MCF 10A (cell line): ENCODE data around the gene PLEKHA7. TPM values are rescaled to one million over a fixed set of nuclear protein-coding genes. Genes with fewer than 3 reads are reported as not detected.

Experiments
- BruUV-seq: library from RNA; stranded (reverse); fragments of 400-500 nt; replicated peaks from 2 replicates; lab custom pipeline; 2021; lab: Mats Ljungman, UMichigan
- CTCF ChIA-PET: fragments of 300-600 bp; sonication (Branson Sonifier 250); formaldehyde crosslinking; extraction: SDS; loops from one replicate; lab custom pipeline; 2021; ENCODE audit warnings: antibody characterized with exemption, inconsistent platforms; lab: Yijun Ruan, JAX
- POLR2A ChIA-PET: fragments of 300-600, 350-650 bp; sonication (Branson Sonifier 250); formaldehyde crosslinking; extraction: SDS; loops from one replicate; lab custom pipeline; 2020; ENCODE audit warnings: antibody characterized with exemption, inconsistent platforms; lab: Yijun Ruan, JAX
- DNase-seq: peaks from one replicate; pipeline ENCODE4 v3.0.0-alpha.2; 2018; ENCODE audit not compliant: unreplicated experiment
- H3K27ac Mint-ChIP-seq: one replicate; pipeline ENCODE4 v1.8.0; 2022; ENCODE audit warnings: mild to moderate bottlenecking, low read depth, mixed read lengths; ENCODE audit not compliant: unreplicated experiment
- H3K27me3 Mint-ChIP-seq: one replicate; pipeline ENCODE4 v1.8.0; 2022; ENCODE audit warnings: mixed read lengths; ENCODE audit not compliant: insufficient read depth, unreplicated experiment
- H3K36me3 Mint-ChIP-seq: one replicate; pipeline ENCODE4 v1.8.0; 2022; ENCODE audit warnings: mild to moderate bottlenecking, moderate library complexity, mixed read lengths; ENCODE audit not compliant: insufficient read depth, unreplicated experiment
- H3K4me1 Mint-ChIP-seq: one replicate; pipeline ENCODE4 v1.8.0; 2022; ENCODE audit warnings: mixed read lengths; ENCODE audit not compliant: insufficient read depth, unreplicated experiment
- H3K4me3 Mint-ChIP-seq: one replicate; pipeline ENCODE4 v1.8.0; 2022; ENCODE audit warnings: mild to moderate bottlenecking, moderate library complexity, mixed read lengths; ENCODE audit not compliant: unreplicated experiment
- H3K9me3 Mint-ChIP-seq: one replicate; pipeline ENCODE4 v1.8.0; 2022; ENCODE audit warnings: mixed read lengths; ENCODE audit not compliant: unreplicated experiment
- CTCF ChIP-seq: fragments of 200-600 bp; IDR thresholded peaks from one replicate; pipeline ENCODE4 v1.8.0; 2022; ENCODE audit warnings: antibody characterized with exemption, mild to moderate bottlenecking; ENCODE audit not compliant: unreplicated experiment
- intact Hi-C: fragments of 100-400 bp; cut with micrococcal nuclease; formaldehyde crosslinking; loops from 2 replicates; pipeline ENCODE4 v1.14.1; 2022
- total RNA-seq: library from RNA; stranded (reverse); gene quantifications from 2 replicates; pipeline ENCODE4 v1.2.3, GENCODE V29; 2022

Gene PLEKHA7
- total RNA-seq, 1 experiment from 2014 or later, result 2.8 TPM

DNA sequence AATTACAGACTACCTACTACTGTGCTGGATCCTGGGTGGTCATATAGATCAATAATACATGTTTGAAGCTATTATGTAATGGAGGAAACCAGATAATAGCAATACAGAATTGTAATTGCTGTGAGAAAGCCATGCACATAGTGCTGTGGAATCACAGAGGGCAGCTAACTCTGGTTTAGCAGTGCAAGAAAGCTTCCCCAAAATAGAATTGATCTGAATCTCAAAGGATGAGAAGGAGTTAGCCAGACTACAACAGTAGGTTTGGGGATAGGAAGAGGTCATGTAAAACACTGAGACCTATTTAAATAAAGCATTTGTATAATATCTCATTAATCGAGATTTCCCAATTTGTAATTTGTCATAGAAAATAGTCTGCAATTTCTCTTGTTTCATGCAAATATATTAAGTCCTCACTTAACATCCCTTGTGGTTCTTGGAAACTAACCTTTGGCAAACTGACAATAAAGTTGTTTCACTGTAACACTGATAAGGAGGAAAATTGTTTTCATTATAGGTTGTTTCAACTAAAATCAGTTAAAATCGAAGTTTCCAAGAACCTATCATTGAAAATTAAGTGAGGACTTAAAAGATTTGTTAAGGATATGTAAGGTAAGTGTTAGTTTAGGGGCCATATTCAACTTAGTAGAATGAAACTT lies 268.1 kb downstream of the PLEKHA7 start:
- H3K36me3 Mint-ChIP-seq, result peaks cover 92% of the 10 kb centered on the region
- no peaks in the 10 kb centered on the region for H3K27me3 Mint-ChIP-seq
- no TSS peak for BruUV-seq
- H3K4me3 Mint-ChIP-seq, result no peak overlapping the region
- POLR2A ChIA-PET, result interaction anchor here (0.8 to 1.6 kb wide), 2 partner anchors 8 to 16 kb away, joined by 4 to 6 read pairs; partner anchors contain the start of gene C11orf58
- no peak for TF ChIP-seq CTCF
- H3K27ac Mint-ChIP-seq, result no peak overlapping the region
- H3K4me1 Mint-ChIP-seq, result peaks cover 22% of the 10 kb centered on the region
- CTCF ChIA-PET, result interaction anchor here (0.6 kb wide), 1 partner anchor 1529 kb away, joined by 3 read pairs; no protein-coding TSS in a partner anchor
- H3K9me3 Mint-ChIP-seq, result no peaks in the 10 kb centered on the region
- DNase-seq, result no peak
- intact Hi-C loops, result no loop called here

DNA sequence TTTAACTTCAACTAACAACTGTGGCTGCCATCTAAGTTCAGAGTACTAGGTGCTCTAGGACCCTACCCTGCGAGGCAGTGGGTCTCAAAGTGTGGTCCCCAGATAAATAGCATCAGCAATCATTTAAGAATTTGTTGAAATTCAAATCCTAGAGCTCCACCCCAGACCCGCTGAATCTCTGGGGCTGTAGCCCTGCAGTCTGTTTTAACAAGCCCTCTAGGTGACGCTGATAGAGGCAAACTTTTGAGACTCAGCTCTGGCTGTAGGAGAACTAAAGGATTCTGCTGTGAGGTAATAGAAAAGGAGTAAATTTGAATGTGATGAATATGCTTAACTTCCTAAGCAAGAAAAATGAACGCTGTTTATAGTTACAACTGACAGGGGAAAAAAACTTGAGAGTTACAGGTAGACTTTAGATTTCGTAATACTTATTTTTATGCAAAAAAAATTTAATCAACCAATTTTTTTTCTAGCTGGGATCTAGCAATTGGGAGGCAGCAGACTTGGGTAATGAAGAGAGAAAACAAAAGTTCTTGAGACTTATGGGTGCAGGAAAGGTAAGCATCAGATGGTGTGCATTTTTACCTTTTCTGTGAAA lies 270.0 kb downstream of the PLEKHA7 start:
- Mint-ChIP-seq H3K27me3 (no peaks in the 10 kb centered on the region), H3K4me3 (no peak overlapping the region), H3K36me3 (peaks cover 74% of the 10 kb centered on the region), H3K27ac (no peak overlapping the region), H3K4me1 (peaks cover 24% of the 10 kb centered on the region), H3K9me3 (no peaks in the 10 kb centered on the region)
- POLR2A ChIA-PET, result interaction anchor here (0.8 to 0.9 kb wide), 2 partner anchors 16 to 466 kb away, joined by 3 read pairs; no protein-coding TSS in a partner anchor
- TF ChIP-seq CTCF, result no peak
- BruUV-seq, result no TSS peak
- intact Hi-C loops, result no loop called here
- CTCF ChIA-PET, result interaction anchor here (0.6 to 1.2 kb wide), 2 partner anchors 42 to 1100 kb away, joined by 3 read pairs; no protein-coding TSS in a partner anchor
- no peak for DNase-seq

GRCh38 chr11:16743478-16743877 lies 270.7 kb downstream of the PLEKHA7 start:
- CTCF ChIA-PET, result interaction anchor here (0.6 to 1.2 kb wide), 2 partner anchors 43 to 1099 kb away, joined by 3 read pairs; no protein-coding TSS in a partner anchor
- Mint-ChIP-seq H3K4me1 (peaks cover 24% of the 10 kb centered on the region), H3K27me3 (no peaks in the 10 kb centered on the region), H3K36me3 (peaks cover 66% of the 10 kb centered on the region), H3K27ac (no peak overlapping the region), H3K4me3 (no peak overlapping the region), H3K9me3 (no peaks in the 10 kb centered on the region)
- TF ChIP-seq CTCF, result no peak
- DNase-seq, result no peak
- BruUV-seq, result no TSS peak
- intact Hi-C loops, result no loop called here
- POLR2A ChIA-PET, result interaction anchor here (0.7 to 0.9 kb wide), 3 partner anchors 16 to 1867 kb away, joined by 3 read pairs; no protein-coding TSS in a partner anchor

GRCh38 chr11:16741473-16741872 lies 272.7 kb downstream of the PLEKHA7 start:
- Mint-ChIP-seq H3K27ac (no peak overlapping the region), H3K4me3 (no peak overlapping the region), H3K36me3 (peaks cover 48% of the 10 kb centered on the region), H3K4me1 (peaks cover 29% of the 10 kb centered on the region), H3K27me3 (no peaks in the 10 kb centered on the region), H3K9me3 (no peaks in the 10 kb centered on the region)
- CTCF ChIA-PET, result interaction anchor here (0.6 to 1.4 kb wide), 6 partner anchors 10 to 1381 kb away, joined by 3 read pairs; no protein-coding TSS in a partner anchor
- TF ChIP-seq CTCF, result no peak
- DNase-seq, result peak; percentile 12
- intact Hi-C loops, result no loop called here
- POLR2A ChIA-PET, result interaction anchor here (0.6 to 1.0 kb wide), 2 partner anchors 9 to 10 kb away, joined by 3 to 5 read pairs; no protein-coding TSS in a partner anchor
- no TSS peak for BruUV-seq
